Measurements from ENCODE around the gene USP5. TPM values are rescaled to one million over a fixed set of nuclear protein-coding genes. Genes with fewer than 3 reads are reported as not detected.

Gene USP5
- total RNA-seq, 1 experiment from 2014 or later: 158 TPM

DNA sequence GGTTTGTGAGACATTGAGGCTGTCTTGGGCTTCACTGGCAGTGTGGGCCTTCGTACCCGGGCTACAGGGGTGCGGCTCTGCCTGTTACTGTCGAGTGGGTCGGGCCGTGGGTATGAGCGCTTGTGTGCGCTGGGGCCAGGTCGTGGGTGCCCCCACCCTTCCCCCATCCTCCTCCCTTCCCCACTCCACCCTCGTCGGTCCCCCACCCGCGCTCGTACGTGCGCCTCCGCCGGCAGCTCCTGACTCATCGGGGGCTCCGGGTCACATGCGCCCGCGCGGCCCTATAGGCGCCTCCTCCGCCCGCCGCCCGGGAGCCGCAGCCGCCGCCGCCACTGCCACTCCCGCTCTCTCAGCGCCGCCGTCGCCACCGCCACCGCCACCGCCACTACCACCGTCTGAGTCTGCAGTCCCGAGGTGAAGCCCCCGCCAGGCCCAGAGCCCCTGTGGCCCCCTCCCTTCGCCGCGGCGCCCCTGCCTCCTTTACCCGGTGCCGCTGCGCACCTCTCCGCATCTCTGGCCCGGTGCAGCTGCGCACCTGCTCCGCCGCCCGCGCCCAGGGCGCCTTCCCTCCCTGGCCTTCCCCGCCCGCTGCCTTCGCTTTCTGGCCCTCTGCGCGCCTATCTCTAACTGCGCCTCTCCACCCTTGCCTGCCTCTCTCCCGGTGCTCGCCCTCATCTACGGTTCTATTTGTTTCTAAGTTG lies 62.4 kb downstream of the USP5 start, which contains the start of gene ENO2 (continued):
- TF ChIP-seq, protein P1, sequence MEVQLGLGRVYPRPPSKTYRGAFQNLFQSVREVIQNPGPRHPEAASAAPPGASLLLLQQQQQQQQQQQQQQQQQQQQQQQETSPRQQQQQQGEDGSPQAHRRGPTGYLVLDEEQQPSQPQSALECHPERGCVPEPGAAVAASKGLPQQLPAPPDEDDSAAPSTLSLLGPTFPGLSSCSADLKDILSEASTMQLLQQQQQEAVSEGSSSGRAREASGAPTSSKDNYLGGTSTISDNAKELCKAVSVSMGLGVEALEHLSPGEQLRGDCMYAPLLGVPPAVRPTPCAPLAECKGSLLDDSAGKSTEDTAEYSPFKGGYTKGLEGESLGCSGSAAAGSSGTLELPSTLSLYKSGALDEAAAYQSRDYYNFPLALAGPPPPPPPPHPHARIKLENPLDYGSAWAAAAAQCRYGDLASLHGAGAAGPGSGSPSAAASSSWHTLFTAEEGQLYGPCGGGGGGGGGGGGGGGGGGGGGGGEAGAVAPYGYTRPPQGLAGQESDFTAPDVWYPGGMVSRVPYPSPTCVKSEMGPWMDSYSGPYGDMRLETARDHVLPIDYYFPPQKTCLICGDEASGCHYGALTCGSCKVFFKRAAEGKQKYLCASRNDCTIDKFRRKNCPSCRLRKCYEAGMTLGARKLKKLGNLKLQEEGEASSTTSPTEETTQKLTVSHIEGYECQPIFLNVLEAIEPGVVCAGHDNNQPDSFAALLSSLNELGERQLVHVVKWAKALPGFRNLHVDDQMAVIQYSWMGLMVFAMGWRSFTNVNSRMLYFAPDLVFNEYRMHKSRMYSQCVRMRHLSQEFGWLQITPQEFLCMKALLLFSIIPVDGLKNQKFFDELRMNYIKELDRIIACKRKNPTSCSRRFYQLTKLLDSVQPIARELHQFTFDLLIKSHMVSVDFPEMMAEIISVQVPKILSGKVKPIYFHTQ (CRISPR knock-in tag; IDR thresholded peaks at IDR 0.05): no peak
- TF ChIP-seq ZNF263 (CRISPR knock-in tag; IDR thresholded peaks at IDR 0.05; ENCODE audit: low read depth) (0 out of 2 replicates have a peak, but pooled peaks have one; percentile 23), NFATC4 (CRISPR knock-in tag; IDR thresholded peaks at IDR 0.05) (no peak), FOXK1 (CRISPR knock-in tag; IDR thresholded peaks at IDR 0.05) (peak; percentile 57; the same call in 1 of the 2 replicates), ZNF317 (CRISPR knock-in tag; IDR thresholded peaks at IDR 0.05; ENCODE audit: borderline replicate concordance, low read depth) (no peak), NFE2L1 (CRISPR knock-in tag; IDR thresholded peaks at IDR 0.05) (0 out of 2 replicates have a peak, but pooled peaks have one; percentile 47), EMX1 (CRISPR knock-in tag; IDR thresholded peaks at IDR 0.05) (no peak), SOX15 (CRISPR knock-in tag; IDR thresholded peaks at IDR 0.05) (no peak), TEAD4 (CRISPR knock-in tag; IDR thresholded peaks at IDR 0.05) (no peak; the same call in 1 of the 2 replicates), ZNF671 (CRISPR knock-in tag; IDR thresholded peaks at IDR 0.05) (no peak), ETV6 (CRISPR knock-in tag; IDR thresholded peaks at IDR 0.05) (no peak), ZNF396 (CRISPR knock-in tag; IDR thresholded peaks at IDR 0.05; ENCODE audit: borderline replicate concordance) (no peak), ZNF423 (CRISPR knock-in tag; IDR thresholded peaks at IDR 0.05) (no peak), PRRX2 (CRISPR knock-in tag; IDR thresholded peaks at IDR 0.05) (no peak), ZBTB21 (CRISPR knock-in tag; IDR thresholded peaks at IDR 0.05; ENCODE audit: borderline replicate concordance) (0 out of 2 replicates have a peak, but pooled peaks have one; percentile 59), ZNF219 (CRISPR knock-in tag; IDR thresholded peaks at IDR 0.05; ENCODE audit: borderline replicate concordance) (no peak)
- TF ChIP-seq, protein P2, sequence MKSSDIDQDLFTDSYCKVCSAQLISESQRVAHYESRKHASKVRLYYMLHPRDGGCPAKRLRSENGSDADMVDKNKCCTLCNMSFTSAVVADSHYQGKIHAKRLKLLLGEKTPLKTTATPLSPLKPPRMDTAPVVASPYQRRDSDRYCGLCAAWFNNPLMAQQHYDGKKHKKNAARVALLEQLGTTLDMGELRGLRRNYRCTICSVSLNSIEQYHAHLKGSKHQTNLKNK (CRISPR knock-in tag; IDR thresholded peaks at IDR 0.05): no peak
- TF ChIP-seq, protein P3, sequence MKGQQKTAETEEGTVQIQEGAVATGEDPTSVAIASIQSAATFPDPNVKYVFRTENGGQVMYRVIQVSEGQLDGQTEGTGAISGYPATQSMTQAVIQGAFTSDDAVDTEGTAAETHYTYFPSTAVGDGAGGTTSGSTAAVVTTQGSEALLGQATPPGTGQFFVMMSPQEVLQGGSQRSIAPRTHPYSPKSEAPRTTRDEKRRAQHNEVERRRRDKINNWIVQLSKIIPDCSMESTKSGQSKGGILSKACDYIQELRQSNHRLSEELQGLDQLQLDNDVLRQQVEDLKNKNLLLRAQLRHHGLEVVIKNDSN (CRISPR knock-in tag; IDR thresholded peaks at IDR 0.05): peak; percentile 84
- TF ChIP-seq, protein P4, sequence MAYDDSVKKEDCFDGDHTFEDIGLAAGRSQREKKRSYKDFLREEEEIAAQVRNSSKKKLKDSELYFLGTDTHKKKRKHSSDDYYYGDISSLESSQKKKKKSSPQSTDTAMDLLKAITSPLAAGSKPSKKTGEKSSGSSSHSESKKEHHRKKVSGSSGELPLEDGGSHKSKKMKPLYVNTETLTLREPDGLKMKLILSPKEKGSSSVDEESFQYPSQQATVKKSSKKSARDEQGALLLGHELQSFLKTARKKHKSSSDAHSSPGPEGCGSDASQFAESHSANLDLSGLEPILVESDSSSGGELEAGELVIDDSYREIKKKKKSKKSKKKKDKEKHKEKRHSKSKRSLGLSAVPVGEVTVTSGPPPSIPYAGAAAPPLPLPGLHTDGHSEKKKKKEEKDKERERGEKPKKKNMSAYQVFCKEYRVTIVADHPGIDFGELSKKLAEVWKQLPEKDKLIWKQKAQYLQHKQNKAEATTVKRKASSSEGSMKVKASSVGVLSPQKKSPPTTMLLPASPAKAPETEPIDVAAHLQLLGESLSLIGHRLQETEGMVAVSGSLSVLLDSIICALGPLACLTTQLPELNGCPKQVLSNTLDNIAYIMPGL (CRISPR knock-in tag; IDR thresholded peaks at IDR 0.05): no peak; the same call in 1 of the 2 replicates
- TF ChIP-seq, protein P5, sequence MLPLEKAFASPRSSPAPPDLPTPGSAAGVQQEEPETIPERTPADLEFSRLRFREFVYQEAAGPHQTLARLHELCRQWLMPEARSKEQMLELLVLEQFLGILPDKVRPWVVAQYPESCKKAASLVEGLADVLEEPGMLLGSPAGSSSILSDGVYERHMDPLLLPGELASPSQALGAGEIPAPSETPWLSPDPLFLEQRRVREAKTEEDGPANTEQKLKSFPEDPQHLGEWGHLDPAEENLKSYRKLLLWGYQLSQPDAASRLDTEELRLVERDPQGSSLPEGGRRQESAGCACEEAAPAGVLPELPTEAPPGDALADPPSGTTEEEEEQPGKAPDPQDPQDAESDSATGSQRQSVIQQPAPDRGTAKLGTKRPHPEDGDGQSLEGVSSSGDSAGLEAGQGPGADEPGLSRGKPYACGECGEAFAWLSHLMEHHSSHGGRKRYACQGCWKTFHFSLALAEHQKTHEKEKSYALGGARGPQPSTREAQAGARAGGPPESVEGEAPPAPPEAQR (CRISPR knock-in tag; IDR thresholded peaks at IDR 0.05): no peak
- TF ChIP-seq, protein P6, sequence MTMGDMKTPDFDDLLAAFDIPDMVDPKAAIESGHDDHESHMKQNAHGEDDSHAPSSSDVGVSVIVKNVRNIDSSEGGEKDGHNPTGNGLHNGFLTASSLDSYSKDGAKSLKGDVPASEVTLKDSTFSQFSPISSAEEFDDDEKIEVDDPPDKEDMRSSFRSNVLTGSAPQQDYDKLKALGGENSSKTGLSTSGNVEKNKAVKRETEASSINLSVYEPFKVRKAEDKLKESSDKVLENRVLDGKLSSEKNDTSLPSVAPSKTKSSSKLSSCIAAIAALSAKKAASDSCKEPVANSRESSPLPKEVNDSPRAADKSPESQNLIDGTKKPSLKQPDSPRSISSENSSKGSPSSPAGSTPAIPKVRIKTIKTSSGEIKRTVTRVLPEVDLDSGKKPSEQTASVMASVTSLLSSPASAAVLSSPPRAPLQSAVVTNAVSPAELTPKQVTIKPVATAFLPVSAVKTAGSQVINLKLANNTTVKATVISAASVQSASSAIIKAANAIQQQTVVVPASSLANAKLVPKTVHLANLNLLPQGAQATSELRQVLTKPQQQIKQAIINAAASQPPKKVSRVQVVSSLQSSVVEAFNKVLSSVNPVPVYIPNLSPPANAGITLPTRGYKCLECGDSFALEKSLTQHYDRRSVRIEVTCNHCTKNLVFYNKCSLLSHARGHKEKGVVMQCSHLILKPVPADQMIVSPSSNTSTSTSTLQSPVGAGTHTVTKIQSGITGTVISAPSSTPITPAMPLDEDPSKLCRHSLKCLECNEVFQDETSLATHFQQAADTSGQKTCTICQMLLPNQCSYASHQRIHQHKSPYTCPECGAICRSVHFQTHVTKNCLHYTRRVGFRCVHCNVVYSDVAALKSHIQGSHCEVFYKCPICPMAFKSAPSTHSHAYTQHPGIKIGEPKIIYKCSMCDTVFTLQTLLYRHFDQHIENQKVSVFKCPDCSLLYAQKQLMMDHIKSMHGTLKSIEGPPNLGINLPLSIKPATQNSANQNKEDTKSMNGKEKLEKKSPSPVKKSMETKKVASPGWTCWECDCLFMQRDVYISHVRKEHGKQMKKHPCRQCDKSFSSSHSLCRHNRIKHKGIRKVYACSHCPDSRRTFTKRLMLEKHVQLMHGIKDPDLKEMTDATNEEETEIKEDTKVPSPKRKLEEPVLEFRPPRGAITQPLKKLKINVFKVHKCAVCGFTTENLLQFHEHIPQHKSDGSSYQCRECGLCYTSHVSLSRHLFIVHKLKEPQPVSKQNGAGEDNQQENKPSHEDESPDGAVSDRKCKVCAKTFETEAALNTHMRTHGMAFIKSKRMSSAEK (CRISPR knock-in tag; IDR thresholded peaks at IDR 0.05; ENCODE audit: borderline replicate concordance): no peak
- TF ChIP-seq, protein P7, sequence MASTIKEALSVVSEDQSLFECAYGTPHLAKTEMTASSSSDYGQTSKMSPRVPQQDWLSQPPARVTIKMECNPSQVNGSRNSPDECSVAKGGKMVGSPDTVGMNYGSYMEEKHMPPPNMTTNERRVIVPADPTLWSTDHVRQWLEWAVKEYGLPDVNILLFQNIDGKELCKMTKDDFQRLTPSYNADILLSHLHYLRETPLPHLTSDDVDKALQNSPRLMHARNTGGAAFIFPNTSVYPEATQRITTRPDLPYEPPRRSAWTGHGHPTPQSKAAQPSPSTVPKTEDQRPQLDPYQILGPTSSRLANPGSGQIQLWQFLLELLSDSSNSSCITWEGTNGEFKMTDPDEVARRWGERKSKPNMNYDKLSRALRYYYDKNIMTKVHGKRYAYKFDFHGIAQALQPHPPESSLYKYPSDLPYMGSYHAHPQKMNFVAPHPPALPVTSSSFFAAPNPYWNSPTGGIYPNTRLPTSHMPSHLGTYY (CRISPR knock-in tag; IDR thresholded peaks at IDR 0.05): no peak
- TF ChIP-seq, protein P8, sequence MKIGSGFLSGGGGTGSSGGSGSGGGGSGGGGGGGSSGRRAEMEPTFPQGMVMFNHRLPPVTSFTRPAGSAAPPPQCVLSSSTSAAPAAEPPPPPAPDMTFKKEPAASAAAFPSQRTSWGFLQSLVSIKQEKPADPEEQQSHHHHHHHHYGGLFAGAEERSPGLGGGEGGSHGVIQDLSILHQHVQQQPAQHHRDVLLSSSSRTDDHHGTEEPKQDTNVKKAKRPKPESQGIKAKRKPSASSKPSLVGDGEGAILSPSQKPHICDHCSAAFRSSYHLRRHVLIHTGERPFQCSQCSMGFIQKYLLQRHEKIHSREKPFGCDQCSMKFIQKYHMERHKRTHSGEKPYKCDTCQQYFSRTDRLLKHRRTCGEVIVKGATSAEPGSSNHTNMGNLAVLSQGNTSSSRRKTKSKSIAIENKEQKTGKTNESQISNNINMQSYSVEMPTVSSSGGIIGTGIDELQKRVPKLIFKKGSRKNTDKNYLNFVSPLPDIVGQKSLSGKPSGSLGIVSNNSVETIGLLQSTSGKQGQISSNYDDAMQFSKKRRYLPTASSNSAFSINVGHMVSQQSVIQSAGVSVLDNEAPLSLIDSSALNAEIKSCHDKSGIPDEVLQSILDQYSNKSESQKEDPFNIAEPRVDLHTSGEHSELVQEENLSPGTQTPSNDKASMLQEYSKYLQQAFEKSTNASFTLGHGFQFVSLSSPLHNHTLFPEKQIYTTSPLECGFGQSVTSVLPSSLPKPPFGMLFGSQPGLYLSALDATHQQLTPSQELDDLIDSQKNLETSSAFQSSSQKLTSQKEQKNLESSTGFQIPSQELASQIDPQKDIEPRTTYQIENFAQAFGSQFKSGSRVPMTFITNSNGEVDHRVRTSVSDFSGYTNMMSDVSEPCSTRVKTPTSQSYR (CRISPR knock-in tag; IDR thresholded peaks at IDR 0.05): no peak

All from WTC11 (cell line).